ENCODE data around the gene QRSL1. TPM values are rescaled to one million over a fixed set of nuclear protein-coding genes. Genes with fewer than 3 reads are reported as not detected.

Gene QRSL1
- total and polyA plus RNA-seq, 2 donors from 2014 or later = 12.5 to 18.0 TPM

GRCh38 chr6:106702451-106703110 lies 73.2 kb downstream of the QRSL1 start:
- Histone ChIP-seq H3K9ac (ENCODE audit: low read length in 3 of 3) (no peak overlapping the region), H3K27me3 (ENCODE audit: control insufficient read depth, insufficient read depth, low read length) (no peaks in the 10 kb centered on the region), H3K36me3 (ENCODE audit: control insufficient read depth in 2 of 3, insufficient read depth in 3 of 3, low read length in 3 of 3) (no peaks in the 10 kb centered on the region), H3K4me3 (ENCODE audit: low read length in 3 of 3) (peak overlapping the region in 2 of 3 donors; percentile 14 to 47), H3K9me3 (ENCODE audit: control insufficient read depth in 2 of 3, insufficient read depth in 1 of 3, low read length in 3 of 3) (peaks cover 0 to 7% (median 0%) of the 10 kb centered on the region in 3 donors), H3K4me1 (ENCODE audit: control insufficient read depth in 2 of 3, insufficient read depth in 2 of 3, low read depth in 1 of 3, low read length in 3 of 3) (peaks cover 0 to 15% (median 9%) of the 10 kb centered on the region in 3 donors), H3K27ac (ENCODE audit: low read depth in 2 of 2, low read length in 2 of 2) (peak overlapping the region; percentile 44 to 87)
- peak in 4 of 5 donors; percentile 51 to 77 (median 64) for DNase-seq
- intact Hi-C loops (cut with DNase I) = no loop called here
- no peak for TF ChIP-seq CTCF (IDR thresholded peaks at IDR 0.05; ENCODE audit: borderline replicate concordance, extremely low read depth, insufficient read depth)
- FAIRE-seq = peak; percentile 80

- Histone ChIP-seq H3K9me3 (ENCODE audit: control insufficient read depth in 2 of 3, insufficient read depth in 1 of 3, low read length in 3 of 3) (peaks cover 0 to 7% (median 0%) of the 10 kb centered on the region in 3 donors), H3K27me3 (ENCODE audit: control insufficient read depth, insufficient read depth, low read length) (no peaks in the 10 kb centered on the region), H3K36me3 (ENCODE audit: control insufficient read depth in 2 of 3, insufficient read depth in 3 of 3, low read length in 3 of 3) (no peaks in the 10 kb centered on the region), H3K9ac (ENCODE audit: low read length in 3 of 3) (no peak overlapping the region), H3K4me3 (ENCODE audit: low read length in 3 of 3) (no peak overlapping the region), H3K4me1 (ENCODE audit: control insufficient read depth in 2 of 3, insufficient read depth in 2 of 3, low read depth in 1 of 3, low read length in 3 of 3) (peaks cover 0 to 15% (median 9%) of the 10 kb centered on the region in 3 donors), H3K27ac (ENCODE audit: low read depth in 2 of 2, low read length in 2 of 2) (no peak overlapping the region)
- no peak for DNase-seq
- intact Hi-C loops (cut with DNase I) = no loop called here
- TF ChIP-seq CTCF (IDR thresholded peaks at IDR 0.05; ENCODE audit: borderline replicate concordance, extremely low read depth, insufficient read depth) = no peak
- FAIRE-seq = no peak
Measured at GRCh38 chr6:106704327-106704726, 74.9 kb downstream of the QRSL1 start.

- Histone ChIP-seq H3K36me3 (ENCODE audit: control insufficient read depth in 2 of 3, insufficient read depth in 3 of 3, low read length in 3 of 3) (no peaks in the 10 kb centered on the region), H3K27ac (ENCODE audit: low read depth in 2 of 2, low read length in 2 of 2) (no peak overlapping the region), H3K4me3 (ENCODE audit: low read length in 3 of 3) (no peak overlapping the region), H3K4me1 (ENCODE audit: control insufficient read depth in 2 of 3, insufficient read depth in 2 of 3, low read depth in 1 of 3, low read length in 3 of 3) (peaks cover 0 to 15% (median 9%) of the 10 kb centered on the region in 3 donors), H3K9ac (ENCODE audit: low read length in 3 of 3) (no peak overlapping the region), H3K27me3 (ENCODE audit: control insufficient read depth, insufficient read depth, low read length) (no peaks in the 10 kb centered on the region), H3K9me3 (ENCODE audit: control insufficient read depth in 2 of 3, insufficient read depth in 1 of 3, low read length in 3 of 3) (peaks cover 0 to 7% (median 0%) of the 10 kb centered on the region in 3 donors)
- FAIRE-seq = no peak
- intact Hi-C loops (cut with DNase I) = no loop called here
- no peak for DNase-seq
- TF ChIP-seq CTCF (IDR thresholded peaks at IDR 0.05; ENCODE audit: borderline replicate concordance, extremely low read depth, insufficient read depth) = no peak
Measured at GRCh38 chr6:106705156-106705555, 75.8 kb downstream of the QRSL1 start.
